ENCODE data around the gene ZFHX2.

The ZFHX2 gene

DNA sequence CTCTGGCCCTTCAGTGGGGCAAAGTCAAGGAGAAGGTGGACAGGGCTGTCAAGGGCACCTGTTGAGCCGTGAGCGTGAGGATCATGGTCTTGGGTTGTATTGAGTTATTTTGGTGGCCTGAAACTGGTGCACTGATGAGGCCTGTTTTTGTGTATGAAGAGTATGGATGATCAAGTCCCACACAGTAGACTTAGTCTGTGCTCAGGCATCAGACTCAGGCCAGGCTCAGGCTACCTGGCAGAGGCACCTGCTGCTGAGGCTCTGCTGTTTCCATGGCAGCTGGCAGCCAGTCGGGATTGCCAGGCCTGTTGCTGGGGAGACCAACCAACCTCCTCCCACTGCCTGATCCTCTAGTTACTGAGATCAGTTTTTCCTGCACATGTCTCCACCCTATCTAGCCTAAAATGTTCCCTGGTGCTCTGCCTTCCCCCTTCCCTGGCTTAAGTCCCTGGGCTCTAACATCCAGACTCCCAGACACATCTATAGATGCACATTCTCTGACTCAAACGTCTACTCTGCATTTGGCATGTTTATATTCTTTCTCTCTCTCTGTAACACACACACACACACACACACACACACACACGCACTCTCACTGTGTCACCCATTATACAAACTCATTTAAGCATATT, 21.9 kb upstream of the ZFHX2 start:
- no peak for DNase-seq (ENCODE audit: extremely low read depth in 1 of 2, low read depth in 1 of 2)

DNA sequence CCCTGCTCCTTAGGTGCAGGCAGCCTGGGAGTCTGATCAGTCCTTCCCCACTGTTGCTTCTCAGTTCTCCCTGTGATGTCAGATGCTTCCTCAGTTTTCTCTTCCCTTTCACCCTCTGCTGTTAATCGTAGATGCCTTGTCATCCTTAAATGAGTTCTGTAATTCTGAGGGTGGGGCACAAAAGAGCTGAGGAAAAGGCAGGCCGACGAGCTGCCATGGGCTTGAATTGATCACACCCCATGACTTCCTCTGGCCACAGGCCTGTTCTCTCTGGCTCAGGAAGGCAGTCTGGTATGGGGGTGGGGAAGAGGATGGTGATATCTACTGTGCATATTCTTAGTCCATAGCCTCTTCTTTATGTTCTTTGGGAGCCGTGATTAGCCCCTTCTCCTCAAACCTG, 21.3 kb upstream of the ZFHX2 start:
- DNase-seq (ENCODE audit: extremely low read depth in 1 of 2, low read depth in 1 of 2): no peak

DNA sequence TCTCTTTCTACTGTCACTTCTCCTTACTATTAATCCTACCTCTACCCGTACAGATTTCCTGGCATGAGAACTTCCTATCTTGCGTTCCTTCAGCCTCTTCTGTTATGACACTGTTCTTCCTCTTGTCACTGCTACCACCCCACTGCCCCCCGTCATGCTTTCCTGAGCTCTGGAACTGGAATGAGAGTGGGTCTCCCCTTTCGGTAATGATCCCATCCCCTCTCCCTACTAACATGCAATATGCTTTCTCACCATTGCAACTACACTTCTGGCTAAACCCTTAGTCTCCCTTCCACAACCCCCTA, 20.9 kb upstream of the ZFHX2 start:
- no peak for DNase-seq (ENCODE audit: extremely low read depth in 1 of 2, low read depth in 1 of 2)

DNA sequence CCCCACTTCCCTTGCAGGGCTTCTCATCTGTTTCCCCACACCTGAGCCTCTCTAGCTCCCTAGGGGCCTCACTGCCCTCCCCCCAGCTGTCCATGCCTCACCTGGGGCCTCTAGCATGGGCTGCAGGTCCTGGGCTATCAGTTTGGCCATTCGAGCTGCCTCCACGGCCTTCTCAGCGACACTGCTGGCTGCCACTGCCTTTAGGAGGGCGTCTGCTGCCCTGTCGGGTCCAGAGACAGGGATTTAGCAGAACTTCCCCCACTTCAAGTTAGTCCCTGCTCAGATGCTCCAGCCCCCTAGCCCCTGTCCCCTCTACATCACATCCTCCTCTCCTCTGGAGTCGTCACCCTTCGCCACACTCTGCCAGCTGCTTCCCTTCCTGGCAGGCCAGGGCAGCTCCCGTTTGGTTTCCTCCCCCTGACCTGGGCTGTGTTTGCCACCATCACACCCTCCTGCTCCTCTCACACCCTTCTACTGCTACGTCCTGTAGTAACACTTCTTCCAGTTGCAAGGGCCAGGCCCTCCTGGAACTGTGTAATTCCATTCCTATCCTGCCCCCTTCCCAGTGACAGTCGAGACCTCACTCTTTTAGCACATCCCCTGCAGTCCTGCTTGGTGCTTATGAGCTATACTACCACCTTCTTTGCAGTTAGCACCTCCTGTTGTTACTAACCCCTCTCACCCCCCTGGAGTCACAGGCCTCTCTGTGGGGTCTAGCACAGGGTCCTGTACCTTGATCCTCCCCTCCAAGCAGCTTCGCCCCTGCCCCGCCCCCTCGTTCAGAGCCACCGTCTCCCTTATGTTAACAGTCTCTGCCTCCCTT, 20.3 kb upstream of the ZFHX2 start:
- DNase-seq (ENCODE audit: extremely low read depth in 1 of 2, low read depth in 1 of 2): no peak

DNA sequence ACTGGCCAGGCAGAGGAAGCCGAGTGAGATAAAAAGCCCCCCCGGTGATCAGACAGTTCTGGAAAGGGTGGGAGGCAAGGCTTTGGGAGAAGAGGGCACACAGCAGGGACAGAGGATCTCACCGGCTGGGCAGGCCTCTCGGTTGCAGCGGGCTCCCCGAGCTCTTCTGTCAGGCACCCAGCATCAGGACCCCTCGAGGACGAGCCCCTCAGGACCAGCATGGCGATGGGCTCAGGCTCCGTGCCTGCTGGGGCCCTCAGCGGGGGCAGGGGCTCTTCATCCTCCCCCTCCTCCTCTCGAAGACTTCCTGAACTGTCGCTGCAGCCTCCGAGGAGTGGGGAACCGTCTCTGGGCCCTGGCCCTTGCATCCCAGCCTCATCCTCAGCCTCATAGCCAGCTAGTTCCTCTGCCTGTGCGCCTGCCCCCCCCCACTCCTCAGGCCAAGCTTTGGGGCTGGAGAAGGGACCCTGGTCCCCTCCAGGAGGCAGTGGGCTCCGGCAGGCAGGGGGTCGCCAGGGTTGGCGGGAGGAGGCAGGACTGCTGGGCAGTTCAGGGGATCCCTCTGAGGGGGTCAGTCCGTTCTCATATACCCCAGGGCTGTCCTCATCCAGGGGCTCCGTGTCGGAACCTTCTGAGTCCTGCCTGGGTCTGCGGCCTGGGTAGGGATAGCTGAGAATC, 19.4 kb upstream of the ZFHX2 start:
- no peak for DNase-seq (ENCODE audit: extremely low read depth in 1 of 2, low read depth in 1 of 2)

DNA sequence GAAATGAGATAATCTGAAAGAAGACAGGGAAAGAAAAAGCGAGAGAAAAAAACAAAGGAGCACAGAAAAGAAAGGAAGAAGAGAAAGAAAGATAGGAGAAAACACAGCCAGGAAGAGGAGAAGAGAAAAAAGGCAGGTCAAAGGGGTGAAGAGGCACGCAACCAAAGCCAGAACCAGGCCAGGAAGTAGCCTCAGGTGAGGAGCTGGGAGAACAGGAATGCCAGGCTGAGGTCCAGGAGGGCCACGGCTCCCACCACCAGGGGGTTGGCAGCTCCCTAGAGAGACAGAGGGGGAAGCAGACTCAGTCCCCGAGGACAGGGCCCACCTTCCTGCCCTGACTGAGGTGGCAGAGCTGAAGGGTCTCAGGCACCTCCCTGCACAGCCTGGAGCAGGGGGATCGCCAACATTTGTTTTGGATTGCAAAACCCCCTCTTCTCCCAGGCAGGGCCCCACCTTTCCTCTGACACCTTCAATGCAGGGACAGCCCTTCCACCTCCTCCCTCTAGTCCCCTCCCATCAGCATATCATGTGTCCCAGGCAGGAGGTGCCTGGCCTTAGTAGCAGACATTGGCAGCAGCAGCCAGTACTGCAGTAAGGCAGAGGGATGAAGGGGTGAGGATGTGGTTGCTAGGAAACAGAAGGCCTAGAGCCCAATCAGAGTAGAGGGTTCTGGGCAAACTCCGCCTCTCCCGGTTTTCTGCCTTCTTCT, 18.0 kb upstream of the ZFHX2 start:
- no peak for DNase-seq (ENCODE audit: extremely low read depth in 1 of 2, low read depth in 1 of 2)

DNA sequence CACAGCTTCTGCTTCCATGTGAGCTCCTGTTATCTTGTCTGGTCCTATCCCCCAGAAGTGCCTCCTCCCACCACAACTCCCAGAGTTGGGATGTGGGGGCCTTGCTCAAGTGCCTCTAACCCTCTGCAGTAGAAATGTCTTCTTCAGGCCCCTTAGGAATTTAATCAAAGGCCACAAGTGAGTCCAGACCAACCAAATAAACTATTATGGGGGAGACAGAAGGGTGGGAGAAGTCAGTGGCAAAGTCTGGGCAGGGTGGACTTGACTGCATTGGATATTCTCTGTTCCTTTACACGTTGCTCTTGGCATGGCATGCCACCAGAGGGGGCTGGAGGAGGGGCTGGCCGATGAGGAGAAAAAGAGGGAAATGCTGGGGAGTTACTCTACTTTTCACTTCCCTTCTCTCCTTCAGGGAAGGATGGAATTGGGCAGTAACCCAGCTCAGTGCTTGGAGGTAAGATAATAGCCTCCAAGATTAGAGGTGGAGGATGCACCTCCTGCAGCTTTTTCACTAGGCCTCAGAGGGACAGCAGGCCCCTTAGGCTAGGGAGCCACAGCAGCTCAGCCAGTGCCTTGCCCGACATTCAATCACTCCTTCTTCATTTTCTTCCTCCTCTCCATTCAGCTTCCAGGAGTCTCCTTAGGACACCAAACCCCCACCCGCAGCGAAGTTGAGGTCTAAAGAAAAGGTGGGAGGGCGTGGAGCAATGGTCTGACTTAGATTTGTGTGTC, 17.2 kb upstream of the ZFHX2 start:
- DNase-seq (ENCODE audit: extremely low read depth in 1 of 2, low read depth in 1 of 2): no peak

DNA sequence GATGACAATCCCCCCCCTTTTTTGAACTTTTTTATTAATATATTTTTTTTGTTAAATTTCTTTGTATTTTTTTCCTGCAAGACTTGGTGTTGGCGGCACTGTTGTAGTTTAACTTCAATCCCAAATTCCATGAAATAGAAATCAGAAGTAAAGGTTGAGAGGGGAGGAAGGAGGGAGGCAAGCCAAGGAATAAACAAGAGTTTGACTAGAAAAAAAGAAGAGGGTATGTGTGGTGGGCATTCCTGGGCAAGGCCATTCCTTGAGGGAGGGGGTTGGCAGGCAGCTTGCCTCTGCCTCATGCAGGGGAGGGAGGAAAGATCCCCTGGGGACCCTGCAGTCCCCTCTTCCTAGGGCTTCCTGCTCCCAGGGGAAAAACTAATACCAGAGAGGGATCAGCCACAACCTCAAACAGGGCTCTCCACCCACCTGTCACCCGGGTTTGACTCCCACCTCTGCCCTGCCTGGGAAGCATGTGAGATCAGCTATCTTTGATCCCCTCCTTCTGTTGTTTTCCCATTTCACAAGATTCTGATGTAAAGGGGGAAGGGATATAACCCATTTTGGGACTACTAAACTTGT, 16.5 kb upstream of the ZFHX2 start:
- DNase-seq (ENCODE audit: extremely low read depth in 1 of 2, low read depth in 1 of 2): no peak

DNA sequence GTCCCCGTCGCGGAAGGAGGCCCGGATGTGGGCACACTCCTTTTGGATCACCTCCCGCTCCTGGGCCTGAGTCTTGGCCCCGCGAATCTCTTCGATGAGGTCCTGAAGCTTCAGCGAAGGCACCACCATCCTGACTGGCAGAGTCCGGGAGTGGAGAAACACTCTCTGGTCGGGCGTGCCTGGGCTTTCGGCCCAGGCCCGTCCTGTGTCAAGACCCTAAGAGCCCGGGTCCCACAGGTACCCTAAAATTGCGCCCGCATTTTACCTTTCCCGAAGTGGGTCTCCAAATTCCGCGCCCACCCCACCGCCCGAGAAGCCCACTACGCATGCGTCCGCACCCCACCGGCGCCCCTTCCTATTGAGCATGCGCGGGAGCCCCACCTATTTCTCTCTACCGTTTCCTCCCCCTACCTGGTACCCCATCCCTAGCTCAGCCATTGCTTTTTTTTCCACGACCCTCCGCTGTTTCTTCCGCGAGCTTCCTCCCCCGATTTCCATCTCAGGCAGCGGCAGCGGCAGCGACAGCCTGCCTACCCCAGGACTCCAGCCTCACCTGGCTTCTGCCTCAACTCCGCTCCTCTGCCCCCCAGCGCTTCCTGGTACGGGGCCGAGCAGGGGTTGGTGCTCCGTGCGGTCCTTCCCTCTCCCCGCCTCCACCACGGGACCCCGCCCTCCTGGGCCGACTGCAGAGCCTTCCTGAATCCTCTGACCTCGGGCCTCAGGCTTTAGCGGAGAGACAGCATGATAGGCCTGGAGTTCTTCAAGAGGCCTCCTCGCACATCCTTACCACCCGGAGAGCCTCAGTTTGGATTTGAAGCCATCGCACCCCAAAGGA, 15.8 kb upstream of the ZFHX2 start, which contains the start of gene AP1G2:
TSS of gene AP1G2 (minus strand) at position 606 of the 835 bp plus-strand sequence. CDS start at position 129, 477 bp downstream.
- peak; percentile 80 to 91 for DNase-seq (ENCODE audit: extremely low read depth in 1 of 2, low read depth in 1 of 2)

DNA sequence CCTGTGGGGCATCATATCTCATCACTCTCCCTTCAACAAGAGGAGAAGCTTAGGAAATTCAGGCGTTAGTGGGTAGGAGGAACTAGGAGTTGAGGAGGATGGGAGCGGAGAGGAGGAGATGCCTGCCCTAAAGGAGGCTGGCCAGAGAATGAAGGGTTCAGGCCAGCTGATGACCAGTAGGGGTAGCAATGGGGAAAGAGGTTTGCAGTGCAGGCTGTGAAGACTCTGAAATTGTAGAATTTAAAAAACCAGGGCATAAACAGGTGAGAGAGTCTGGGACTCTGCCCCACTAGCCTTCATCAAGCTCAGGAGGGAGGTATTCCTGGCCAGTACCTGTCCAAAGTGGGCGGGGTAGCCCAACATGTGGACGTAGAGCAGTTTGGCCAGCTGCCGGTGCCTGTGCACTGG, 15.2 kb upstream of the ZFHX2 start:
- DNase-seq (ENCODE audit: extremely low read depth in 1 of 2, low read depth in 1 of 2): no peak

DNA sequence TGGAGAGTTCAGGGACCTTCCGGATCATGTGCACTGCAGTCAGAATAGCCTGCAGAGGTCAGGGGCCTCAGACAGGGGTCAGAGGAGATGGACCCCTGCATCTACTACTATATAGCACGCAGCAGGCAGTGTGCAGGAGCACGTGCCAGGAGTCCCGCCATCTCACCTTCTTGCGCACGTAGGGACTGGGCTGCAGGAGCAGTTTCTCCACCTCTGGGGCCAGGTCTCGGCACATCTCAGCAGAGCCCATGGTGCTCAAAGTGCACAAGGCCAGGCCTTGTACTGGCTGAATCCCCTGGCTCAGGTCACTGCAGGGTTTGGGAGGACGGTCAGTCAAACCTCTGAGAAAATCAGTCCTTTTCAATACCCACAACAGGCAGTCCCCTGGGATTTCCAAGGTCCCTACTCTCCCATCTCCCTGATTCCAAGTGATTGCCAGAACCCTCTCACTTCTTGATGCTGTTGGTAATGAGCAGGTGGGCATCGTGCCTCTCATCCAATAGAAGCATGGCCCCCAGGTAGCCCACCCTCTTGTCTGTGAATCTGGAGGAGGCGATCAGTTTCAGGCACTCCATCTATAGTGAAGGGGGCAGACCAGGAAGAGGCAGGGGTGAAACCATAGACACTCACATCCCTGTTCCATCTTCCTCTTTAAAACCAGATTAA, 14.7 kb upstream of the ZFHX2 start:
- DNase-seq (ENCODE audit: extremely low read depth in 1 of 2, low read depth in 1 of 2): no peak

DNA sequence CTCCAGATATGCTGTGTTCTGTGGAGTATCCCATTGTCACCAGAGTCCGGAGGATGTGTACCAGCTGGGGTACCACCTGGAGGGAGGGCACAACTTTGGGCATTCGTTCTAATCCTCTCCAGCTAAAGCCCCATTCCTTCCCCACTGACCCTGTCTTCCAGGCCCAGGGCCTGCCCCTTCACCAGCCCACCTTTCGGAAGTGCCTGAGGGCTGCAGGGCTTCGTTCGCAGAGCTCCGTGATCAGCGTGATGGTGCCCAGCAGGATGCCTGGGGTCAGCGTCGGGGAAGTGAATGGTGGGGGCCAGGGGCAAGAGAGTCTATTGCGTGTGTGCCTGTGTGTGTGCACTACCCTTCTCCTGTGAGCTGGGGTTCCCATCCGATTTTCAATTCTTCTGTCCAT, 14.1 kb upstream of the ZFHX2 start:
- no peak for DNase-seq (ENCODE audit: extremely low read depth in 1 of 2, low read depth in 1 of 2)

DNA sequence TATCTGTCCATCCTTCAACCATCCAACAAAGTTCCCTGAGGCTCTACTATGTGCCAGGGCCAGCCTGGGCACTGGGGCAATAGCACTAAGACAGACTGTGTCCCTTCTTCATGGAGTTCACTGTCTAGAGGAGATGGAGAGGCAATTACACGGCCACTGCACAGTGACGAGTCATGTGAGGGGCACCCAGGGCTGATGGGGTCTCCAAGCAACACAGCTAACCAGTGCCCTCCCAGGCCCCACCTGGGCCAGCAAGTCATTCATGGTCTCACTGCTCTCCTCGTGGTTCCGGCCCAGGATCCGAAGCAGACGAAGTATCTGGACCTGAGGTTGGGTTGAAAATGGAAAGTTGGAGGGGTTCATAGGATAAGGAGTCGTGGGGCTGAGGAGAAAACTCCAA, 13.3 kb upstream of the ZFHX2 start:
- no peak for DNase-seq (ENCODE audit: extremely low read depth in 1 of 2, low read depth in 1 of 2)

DNA sequence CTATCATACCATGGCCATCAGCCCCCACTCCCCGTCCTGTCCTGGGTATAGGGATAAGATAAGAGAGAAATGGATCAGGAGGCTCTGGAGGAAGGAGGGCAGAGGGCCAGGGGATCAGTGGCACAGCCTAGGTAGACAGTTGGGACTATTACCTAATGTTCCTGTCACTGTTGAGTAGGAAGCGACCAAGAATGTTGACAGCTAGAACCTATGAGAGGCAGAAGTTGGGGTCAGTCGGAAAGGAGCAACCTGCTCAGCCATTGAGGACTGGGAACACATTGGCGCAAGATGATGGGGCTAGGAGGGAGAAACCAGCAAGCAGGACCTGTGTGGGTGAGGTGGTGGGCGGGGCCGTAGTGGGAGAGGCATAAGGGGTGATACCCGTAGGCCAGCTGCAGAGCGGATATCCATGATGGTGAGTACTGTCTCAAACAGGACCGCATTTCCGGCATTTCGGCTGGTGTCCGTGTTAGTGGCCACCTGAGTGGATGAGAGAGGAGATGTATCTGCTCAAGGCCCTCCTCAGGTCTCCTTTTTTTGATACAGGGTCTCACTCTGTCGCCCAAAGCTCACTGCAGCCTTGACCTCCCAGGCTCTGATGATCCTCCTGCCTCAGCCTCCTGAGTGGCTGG, 12.7 kb upstream of the ZFHX2 start:
- no peak for DNase-seq (ENCODE audit: extremely low read depth in 1 of 2, low read depth in 1 of 2)

DNA sequence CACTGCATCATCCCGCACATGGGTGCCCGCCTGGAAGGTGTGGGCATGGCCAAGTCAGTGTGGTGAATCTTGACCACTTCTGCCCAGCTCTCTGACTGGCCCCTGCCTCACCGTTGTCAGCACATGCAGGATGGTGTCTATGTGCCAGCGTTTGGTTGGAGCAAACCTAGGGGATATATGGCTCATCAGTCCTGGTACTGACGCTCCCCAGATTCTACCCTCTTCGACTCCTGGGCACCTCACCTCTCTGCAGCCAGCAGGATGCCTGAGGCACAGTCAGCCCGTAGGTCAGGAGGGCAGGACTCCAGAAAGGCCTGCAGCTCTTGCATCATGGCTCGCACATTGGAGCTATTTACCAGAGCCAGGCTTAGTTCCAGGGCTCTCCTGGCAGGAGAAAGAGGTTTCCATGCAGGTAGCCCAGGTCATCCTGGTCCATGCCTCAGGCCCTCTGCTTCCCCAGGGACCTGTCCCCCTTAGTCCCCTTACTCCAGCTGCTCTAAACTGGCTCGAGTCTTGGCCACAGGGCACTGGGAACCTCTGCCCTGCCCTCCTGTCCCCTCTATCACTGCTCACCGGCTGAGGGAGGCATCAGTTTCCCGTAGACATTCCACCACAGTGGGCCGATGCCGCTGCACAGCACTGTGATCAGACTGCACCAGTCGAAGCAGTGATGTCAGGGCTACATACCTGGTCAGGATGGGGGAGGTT, 12.1 kb upstream of the ZFHX2 start:
- DNase-seq (ENCODE audit: extremely low read depth in 1 of 2, low read depth in 1 of 2): no peak

DNA sequence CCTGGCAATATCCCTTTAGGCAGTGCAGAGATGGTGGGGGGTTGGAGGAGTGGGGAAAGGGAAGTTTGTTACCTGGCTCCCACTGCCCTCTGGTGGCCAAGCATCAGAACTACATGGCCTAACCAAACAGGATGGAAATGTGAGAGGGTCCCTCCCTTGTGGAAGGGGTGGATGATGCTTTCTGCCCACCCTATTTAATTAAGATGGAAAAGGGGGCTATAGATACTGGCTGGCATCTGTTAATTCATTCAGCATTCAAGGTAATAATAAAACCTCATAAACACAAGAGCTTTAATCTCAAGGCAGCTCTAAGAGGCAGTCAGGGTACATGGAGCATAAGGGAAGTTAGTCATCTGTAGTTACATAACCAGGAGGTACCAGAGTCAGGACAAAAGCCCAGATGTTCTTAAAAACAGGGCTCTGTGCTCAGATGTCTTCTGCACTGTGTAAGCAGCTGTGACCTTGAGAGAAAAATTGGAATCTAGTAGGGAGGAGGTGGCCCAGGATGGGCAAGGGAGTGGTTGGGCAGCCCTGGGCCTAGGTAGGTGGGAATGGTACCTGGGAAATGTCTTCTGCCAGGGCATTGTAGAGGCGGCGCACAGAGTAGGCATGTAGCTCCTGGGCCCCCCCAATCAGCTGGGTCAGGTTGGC, 11.4 kb upstream of the ZFHX2 start:
- no peak for DNase-seq (ENCODE audit: extremely low read depth in 1 of 2, low read depth in 1 of 2)

Measured in stimulated activated CD8-positive, alpha-beta memory T cell treated with anti-CD3 and anti-CD28 coated beads, Interleukin-7, amount 100 ng/mL, for 48 hours (primary cell).